H1 (cell line): Measurements from ENCODE around the gene ANKRD6. TPM values are rescaled to one million over a fixed set of nuclear protein-coding genes. Genes with fewer than 3 reads are reported as not detected.

ENCODE experiments used
- CTCF ChIA-PET: fragments of 300-600 bp; sonication (Branson Sonifier 250); formaldehyde crosslinking; loops from one replicate; lab custom pipeline; 2021; ENCODE audit not compliant: partially characterized antibody; lab: Charles Lee
- POLR2A ChIA-PET: fragments of 300-600 bp; sonication (Branson Sonifier 250); formaldehyde crosslinking; loops from one replicate; lab custom pipeline; 2021; ENCODE audit warnings: inconsistent platforms; ENCODE audit not compliant: partially characterized antibody; lab: Charles Lee
- DNase-seq, 2 experiments: peaks; one replicate each; pipeline versions ENCODE4 v3.0.0 to v3.0.0-alpha.2; 2010 to 2022; ENCODE audit warnings: low spot score in 2 of 2, low read depth in 1 of 2, mixed read lengths in 1 of 2
- FAIRE-seq: peaks from 2 replicates; lab custom pipeline; 2011; peaks lifted over from hg19 to GRCh38; lab: Jason Lieb, UNC
- H2AFZ ChIP-seq: 2 replicates; pipeline ENCODE4 v1.8.1; 2012; ENCODE audit warnings: low read length, inconsistent platforms
- H2AK5ac ChIP-seq: 2 replicates; pipeline ENCODE4 v1.6.1; 2013; ENCODE audit warnings: low read depth, low read length
- H2BK120ac ChIP-seq: replicated peaks from 2 replicates; pipeline ENCODE3; 2013; ENCODE audit warnings: low read depth, low read length, inconsistent platforms
- H2BK12ac ChIP-seq: 2 replicates; pipeline ENCODE4 v1.6.1; 2013; ENCODE audit warnings: low read depth, low read length
- H2BK15ac ChIP-seq: 2 replicates; pipeline ENCODE4 v1.6.1; 2013; ENCODE audit warnings: low read length
- H2BK20ac ChIP-seq: 2 replicates; pipeline ENCODE4 v1.6.1; 2013; ENCODE audit warnings: low read length
- H2BK5ac ChIP-seq: 2 replicates; pipeline ENCODE4 v1.6.1; 2013; ENCODE audit warnings: low read depth, low read length
- H3K14ac ChIP-seq: 2 replicates; pipeline ENCODE4 v1.6.1; 2013; ENCODE audit warnings: inconsistent platforms; ENCODE audit not compliant: insufficient read length
- H3K18ac ChIP-seq: 2 replicates; pipeline ENCODE4 v1.6.1; 2013; ENCODE audit warnings: low read length; ENCODE audit errors: extremely low read depth
- H3K23ac ChIP-seq: 2 replicates; pipeline ENCODE4 v1.6.1; 2013; ENCODE audit warnings: inconsistent platforms; ENCODE audit not compliant: insufficient read length
- H3K23me2 ChIP-seq: 2 replicates; pipeline ENCODE4 v1.6.1; 2013; ENCODE audit warnings: low read depth, low read length
- H3K27ac ChIP-seq: 2 replicates; pipeline ENCODE4 v1.6.1; 2011; ENCODE audit warnings: low read depth, low read length, inconsistent platforms
- H3K27me3 ChIP-seq, 4 experiments: replicated peaks in 1 of 4; 1 replicate in 1 of 4; 2 replicates in 3 of 4; pipeline versions ENCODE4 v1.6.1 to v1.8.1; 2011 to 2013; ENCODE audit warnings: low read length in 3 of 4, mild to moderate bottlenecking in 3 of 4, inconsistent platforms in 2 of 4, mixed read lengths in 2 of 4, moderate library complexity in 1 of 4; ENCODE audit not compliant: control insufficient read depth in 3 of 4, insufficient read depth in 3 of 4; ENCODE audit errors: extremely low read depth in 1 of 4
- H3K36me3 ChIP-seq, 4 experiments: 2 replicates each; pipeline versions ENCODE4 v1.6.1 to v1.8.1; 2011 to 2013; ENCODE audit warnings: mild to moderate bottlenecking in 4 of 4, low read length in 3 of 4, moderate library complexity in 2 of 4, control low read depth in 1 of 4, inconsistent platforms in 1 of 4; ENCODE audit not compliant: insufficient read depth in 4 of 4, control insufficient read depth in 2 of 4
- H3K4ac ChIP-seq: replicated peaks from 2 replicates; pipeline ENCODE3; 2013; ENCODE audit warnings: low read length, low read depth, mixed read lengths, inconsistent platforms; ENCODE audit not compliant: insufficient read length
- H3K4me1 ChIP-seq, 4 experiments: replicated peaks in 1 of 4; 1 replicate in 1 of 4; 2 replicates in 3 of 4; pipeline versions ENCODE4 v1.6.1 to v1.8.1; 2011 to 2013; ENCODE audit warnings: low read length in 3 of 4, inconsistent platforms in 2 of 4, mixed read lengths in 1 of 4; ENCODE audit not compliant: insufficient read depth in 4 of 4, control insufficient read depth in 3 of 4
- H3K4me2 ChIP-seq, 2 experiments: 2 replicates each; pipeline versions ENCODE4 v1.6.1 to v1.8.1; 2011 to 2013; ENCODE audit warnings: low read depth in 2 of 2, low read length in 2 of 2, control low read depth in 1 of 2, inconsistent platforms in 1 of 2, mild to moderate bottlenecking in 1 of 2; ENCODE audit not compliant: insufficient read depth in 1 of 2
- H3K4me3 ChIP-seq, 4 experiments: fragments of 200-600, 300-600 bp in 1 of 4; sonication (generic), shearing (Covaris generic), sonication (Bioruptor Twin) in 1 of 4; 2 replicates each; pipeline versions ENCODE4 v1.5.1 to v1.8.1; 2011 to 2016; ENCODE audit warnings: low read length in 4 of 4, low read depth in 3 of 4, control low read depth in 2 of 4, inconsistent platforms in 2 of 4, mild to moderate bottlenecking in 2 of 4, mixed read lengths in 1 of 4, moderate library complexity in 1 of 4; ENCODE audit not compliant: insufficient read depth in 2 of 4; ENCODE audit errors: extremely low read depth in 1 of 4
- H3K56ac ChIP-seq: replicated peaks from 2 replicates; pipeline ENCODE3; 2013; ENCODE audit warnings: low read depth, mild to moderate bottlenecking, mixed read lengths, low read length, inconsistent platforms; ENCODE audit not compliant: insufficient read length
- H3K79me1 ChIP-seq: 2 replicates; pipeline ENCODE4 v1.6.1; 2013; ENCODE audit warnings: low read depth, low read length, control low read depth
- H3K79me2 ChIP-seq, 2 experiments: 2 replicates each; pipeline versions ENCODE4 v1.6.1 to v1.8.1; 2012 to 2013; ENCODE audit warnings: low read length in 2 of 2, mild to moderate bottlenecking in 2 of 2, inconsistent platforms in 1 of 2; ENCODE audit not compliant: insufficient read depth in 2 of 2, control insufficient read depth in 1 of 2
- H3K9ac ChIP-seq, 4 experiments: replicated peaks in 1 of 4; 1 replicate in 1 of 4; 2 replicates in 3 of 4; pipeline versions ENCODE4 v1.6.1 to v1.8.1; 2011 to 2013; ENCODE audit warnings: low read depth in 3 of 4, low read length in 3 of 4, control low read depth in 2 of 4, mild to moderate bottlenecking in 2 of 4, moderate library complexity in 2 of 4, inconsistent platforms in 1 of 4; ENCODE audit errors: extremely low read depth in 1 of 4
- H3K9me3 ChIP-seq, 2 experiments: 2 replicates each; pipeline versions ENCODE4 v1.6.1 to v1.8.1; 2012 to 2013; ENCODE audit warnings: mild to moderate bottlenecking in 2 of 2, moderate library complexity in 2 of 2, control low read depth in 1 of 2, inconsistent platforms in 1 of 2, low read depth in 1 of 2, low read length in 1 of 2, mixed read lengths in 1 of 2; ENCODE audit not compliant: insufficient read depth in 2 of 2
- H4K20me1 ChIP-seq, 2 experiments: replicated peaks in 1 of 2; 2 replicates each; pipeline versions ENCODE3 to v1.8.1; 2011 to 2013; ENCODE audit warnings: inconsistent platforms in 2 of 2, low read length in 2 of 2, mild to moderate bottlenecking in 1 of 2; ENCODE audit not compliant: insufficient read depth in 2 of 2, control insufficient read depth in 1 of 2
- H4K5ac ChIP-seq: 2 replicates; pipeline ENCODE4 v1.6.1; 2013; ENCODE audit warnings: low read length, low read depth, mixed read lengths, inconsistent platforms; ENCODE audit not compliant: insufficient read length
- H4K8ac ChIP-seq: 2 replicates; pipeline ENCODE4 v1.8.0; 2013; ENCODE audit warnings: mild to moderate bottlenecking, moderate library complexity, low read length, inconsistent platforms; ENCODE audit not compliant: insufficient read depth; ENCODE audit errors: extremely low read depth
- H4K91ac ChIP-seq: replicated peaks from 2 replicates; pipeline ENCODE3; 2013; ENCODE audit warnings: low read length, mixed read lengths, inconsistent platforms; ENCODE audit not compliant: insufficient read length
- CHD1 ChIP-seq: IDR thresholded peaks from 2 replicates; pipeline ENCODE4 v1.6.1; 2012; ENCODE audit warnings: low read depth, low read length, improper control_type of control experiment
- EZH2 ChIP-seq: fragments of 200-600 bp; sonication (generic); IDR thresholded peaks from 2 replicates; pipeline ENCODE4 v1.7.1; 2012; ENCODE audit warnings: low read depth, mild to moderate bottlenecking, moderate library complexity, low read length, inconsistent platforms; ENCODE audit not compliant: severe bottlenecking
- HDAC2 ChIP-seq, 2 experiments: fragments of 300-600 bp in 1 of 2; sonication (generic) in 1 of 2; IDR thresholded peaks; 2 replicates each; pipeline ENCODE4 v1.6.1; 2011 to 2012; ENCODE audit warnings: low read depth in 2 of 2, low read length in 2 of 2, mild to moderate bottlenecking in 2 of 2, moderate library complexity in 2 of 2, borderline replicate concordance in 1 of 2, inconsistent platforms in 1 of 2
- JUND ChIP-seq: IDR thresholded peaks from 2 replicates; pipeline ENCODE4 v1.6.1; 2011; ENCODE audit warnings: mild to moderate bottlenecking, improper control_type of control experiment, low read length
- MAFK ChIP-seq: IDR thresholded peaks from 2 replicates; pipeline ENCODE4 v1.6.1; 2012; ENCODE audit warnings: low read depth, mild to moderate bottlenecking, improper control_type of control experiment, low read length
- NRF1 ChIP-seq: IDR thresholded peaks from 2 replicates; pipeline ENCODE4 v1.6.1; 2011; ENCODE audit warnings: mild to moderate bottlenecking, low read depth, low read length, improper control_type of control experiment
- POU5F1 ChIP-seq: IDR thresholded peaks from 2 replicates; pipeline ENCODE4 v1.6.1; 2011; ENCODE audit warnings: low read depth, mild to moderate bottlenecking, low read length, moderate library complexity
- RBBP5 ChIP-seq: IDR thresholded peaks from 2 replicates; pipeline ENCODE4 v1.7.1; 2012; ENCODE audit warnings: low read depth, mild to moderate bottlenecking, inconsistent platforms, low read length, moderate library complexity, borderline replicate concordance
- SIRT6 ChIP-seq: IDR thresholded peaks from one replicate; pipeline ENCODE4 v1.7.1; 2012; ENCODE audit warnings: low read length, inconsistent platforms
- SIX5 ChIP-seq: IDR thresholded peaks from 2 replicates; pipeline ENCODE4 v1.6.1; 2011; ENCODE audit warnings: mild to moderate bottlenecking, low read depth, low read length
- SP1 ChIP-seq: IDR thresholded peaks from 2 replicates; pipeline ENCODE4 v1.6.1; 2011; ENCODE audit warnings: low read depth, low read length
- SUZ12 ChIP-seq: fragments of 200-600 bp; sonication (generic); IDR thresholded peaks from 2 replicates; pipeline ENCODE4 v1.6.1; 2012; ENCODE audit warnings: mild to moderate bottlenecking, inconsistent platforms, low read length, moderate library complexity, mixed read lengths
- YY1 ChIP-seq: IDR thresholded peaks from 2 replicates; pipeline ENCODE4 v1.6.1; 2011; ENCODE audit warnings: low read depth, mild to moderate bottlenecking, low read length
- WGBS, 2 experiments: shearing (Covaris generic) in 1 of 2; methylation state at CpG; one replicate each; pipeline versions ENCODE4 v1.1.6 to v1.1.7; 2013 to 2015; ENCODE audit warnings: low lambda C conversion rate in 2 of 2, mixed read lengths in 2 of 2, inconsistent platforms in 1 of 2, low coverage in 1 of 2, missing lambda C conversion rate in 1 of 2; ENCODE audit not compliant: insufficient replicate concordance in 2 of 2, insufficient coverage in 1 of 2, insufficient read length in 1 of 2; ENCODE audit errors: extremely low coverage in 1 of 2, missing lambda C conversion rate in 1 of 2; 5-methylcytosine and 5-hydroxymethylcytosine counted together
- polyA plus RNA-seq, 7 experiments: library from polyadenylated mRNA; depleted of rRNA in 3 of 7; stranded (reverse) in 5 of 7; unstranded in 2 of 7; fragments of >200 nt in 5 of 7; fragments of 200-250 nt in 2 of 7; gene quantifications; 1 replicate in 5 of 7; 2 replicates in 1 of 7; 4 replicates in 1 of 7; pipeline versions ENCODE4 v1.2.1 to v1.2.3, GENCODE V29; 2011 to 2013; ENCODE audit warnings: missing spikeins in 2 of 7, mixed read lengths in 2 of 7
- total RNA-seq: library from RNA; stranded (reverse); fragmentation: NEBNext Ultra II Directional; extraction: Animal tissue kit (Norgen Biotek cat#: 25700); gene quantifications from 2 replicates; pipeline ENCODE4 v1.2.1, GENCODE V29; 2021
- TF ChIP-seq, protein P1 (sequence below): IDR thresholded peaks from 2 replicates; pipeline ENCODE4 v1.6.1; 2011; ENCODE audit warnings: low read length, improper control_type of control experiment

Gene ANKRD6
- total and polyA plus RNA-seq, 2 of the 8 experiments (the other 6 are each of a cell fraction or from before 2014, with no cell fraction given) = 5.9 to 12.8 TPM

DNA sequence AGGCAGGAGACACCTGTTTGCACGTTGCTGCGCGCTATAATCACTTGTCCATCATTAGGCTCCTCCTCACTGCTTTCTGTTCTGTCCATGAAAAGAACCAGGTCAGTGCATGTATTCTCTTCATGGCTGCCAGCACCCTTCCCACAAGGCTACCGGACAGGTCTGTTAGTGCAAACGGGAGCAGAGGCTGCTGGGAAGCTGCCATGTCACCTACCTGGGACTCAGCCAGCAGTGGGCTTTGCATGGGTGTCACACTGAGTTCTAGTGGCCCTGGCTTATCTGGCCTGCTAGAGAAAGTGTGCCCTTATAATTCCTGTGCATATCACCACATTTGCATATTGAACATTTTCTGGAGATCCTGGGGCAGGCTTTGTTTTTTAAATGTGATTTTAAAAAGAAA, 180.8 kb downstream of the ANKRD6 start:
- Histone ChIP-seq H2BK20ac (no peak overlapping the region), H2AK5ac (no peak overlapping the region), H4K8ac (no peak overlapping the region), H2BK5ac (no peak overlapping the region), H4K91ac (no peak overlapping the region), H3K79me2 (no peaks in the 10 kb centered on the region), H2BK120ac (no peak overlapping the region), H3K79me1 (no peaks in the 10 kb centered on the region; the same call in 1 of the 2 replicates), H3K27ac (no peak overlapping the region), H4K5ac (no peak overlapping the region), H2BK12ac (no peak overlapping the region), H3K4me1 (no peaks in the 10 kb centered on the region), H3K18ac (no peak overlapping the region), H3K9me3 (no peaks in the 10 kb centered on the region), H4K20me1 (no peaks in the 10 kb centered on the region), H3K9ac (no peak overlapping the region), H2BK15ac (no peak overlapping the region), H3K14ac (no peak overlapping the region), H3K4me2 (no peak overlapping the region), H3K27me3 (no peaks in the 10 kb centered on the region), H2AFZ (no peak overlapping the region), H3K23ac (no peak overlapping the region), H3K56ac (no peak overlapping the region), H3K23me2 (no peaks in the 10 kb centered on the region), H3K36me3 (no peaks in the 10 kb centered on the region), H3K4ac (no peak overlapping the region), H3K4me3 (no peak overlapping the region)
- DNase-seq = no peak
- FAIRE-seq = no peak
- POLR2A ChIA-PET = interaction anchor here (1.2 kb wide), 1 partner anchor 185 kb away, joined by 3 read pairs; no protein-coding TSS in a partner anchor
- CTCF ChIA-PET = interaction anchor here (0.9 to 11.0 kb wide), 11 partner anchors 9 to 185 kb away, joined by 3 to 183 read pairs (median 5); partner anchors contain the start of gene ANKRD6
- 93% methylated on average over 5 of the region's 5 CpGs; no CpG with 5 or more reads in 1 of the 2 experiments for WGBS, 2 experiments
- TF ChIP-seq NRF1 (no peak), SIRT6 (no peak), SP1 (no peak), JUND (no peak), SIX5 (no peak), EZH2 (no peak), POU5F1 (no peak), RBBP5 (no peak), CHD1 (no peak), YY1 (no peak), MAFK (no peak), HDAC2 (IDR thresholded peaks at IDR 0.05; ENCODE audit: borderline replicate concordance in 1 of 2, low read depth in 2 of 2, low read length in 2 of 2) (no peak), SUZ12 (no peak)
- TF ChIP-seq, protein P1, sequence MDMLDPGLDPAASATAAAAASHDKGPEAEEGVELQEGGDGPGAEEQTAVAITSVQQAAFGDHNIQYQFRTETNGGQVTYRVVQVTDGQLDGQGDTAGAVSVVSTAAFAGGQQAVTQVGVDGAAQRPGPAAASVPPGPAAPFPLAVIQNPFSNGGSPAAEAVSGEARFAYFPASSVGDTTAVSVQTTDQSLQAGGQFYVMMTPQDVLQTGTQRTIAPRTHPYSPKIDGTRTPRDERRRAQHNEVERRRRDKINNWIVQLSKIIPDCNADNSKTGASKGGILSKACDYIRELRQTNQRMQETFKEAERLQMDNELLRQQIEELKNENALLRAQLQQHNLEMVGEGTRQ = no peak
